HUES48 (cell line): ENCODE data around the gene MICAL3.

ENCODE experiments used
- H3K27ac ChIP-seq: one replicate; pipeline ENCODE4 v1.7.0; 2013; ENCODE audit warnings: low read depth, low read length, inconsistent platforms
- H3K27me3 ChIP-seq: 2 replicates; pipeline ENCODE4 v1.6.1; 2013; ENCODE audit warnings: mild to moderate bottlenecking, low read length; ENCODE audit not compliant: control insufficient read depth, insufficient read depth
- H3K36me3 ChIP-seq: 2 replicates; pipeline ENCODE4 v1.6.1; 2013; ENCODE audit warnings: low read length; ENCODE audit not compliant: control insufficient read depth, insufficient read depth
- H3K4me1 ChIP-seq: 2 replicates; pipeline ENCODE4 v1.6.1; 2013; ENCODE audit warnings: mild to moderate bottlenecking, low read length; ENCODE audit not compliant: control insufficient read depth, insufficient read depth
- H3K4me3 ChIP-seq: 2 replicates; pipeline ENCODE4 v1.5.1; 2013; ENCODE audit warnings: mild to moderate bottlenecking, low read depth, low read length
- H3K9ac ChIP-seq: 2 replicates; pipeline ENCODE4 v1.6.1; 2013; ENCODE audit warnings: mild to moderate bottlenecking, low read depth, low read length, moderate library complexity
- H3K9me3 ChIP-seq: 2 replicates; pipeline ENCODE4 v1.6.1; 2013; ENCODE audit warnings: low read length; ENCODE audit not compliant: control insufficient read depth, insufficient read depth

MICAL3 gene

GRCh38 chr22:17818649-17819048 lies 205.7 kb downstream of the MICAL3 start:
- Histone ChIP-seq H3K27me3 (no peaks in the 10 kb centered on the region), H3K4me3 (no peak overlapping the region), H3K9ac (no peak overlapping the region), H3K27ac (no peak overlapping the region), H3K36me3 (peaks cover 28% of the 10 kb centered on the region), H3K4me1 (no peaks in the 10 kb centered on the region), H3K9me3 (no peaks in the 10 kb centered on the region)

GRCh38 chr22:17818180-17818579 lies 206.2 kb downstream of the MICAL3 start:
- H3K9ac ChIP-seq, result no peak overlapping the region
- H3K9me3 ChIP-seq, result no peaks in the 10 kb centered on the region
- H3K27ac ChIP-seq, result no peak overlapping the region
- no peaks in the 10 kb centered on the region for H3K4me1 ChIP-seq
- no peak overlapping the region for H3K4me3 ChIP-seq
- H3K36me3 ChIP-seq, result peaks cover 28% of the 10 kb centered on the region
- no peaks in the 10 kb centered on the region for H3K27me3 ChIP-seq

- Histone ChIP-seq H3K4me3 (no peak overlapping the region), H3K9me3 (no peaks in the 10 kb centered on the region), H3K27me3 (no peaks in the 10 kb centered on the region), H3K36me3 (peaks cover 28% of the 10 kb centered on the region), H3K4me1 (no peaks in the 10 kb centered on the region), H3K27ac (no peak overlapping the region), H3K9ac (no peak overlapping the region)
These were observed 206.8 kb downstream of the MICAL3 start for GRCh38 chr22:17817511-17818065.

- peaks cover 31% of the 10 kb centered on the region for H3K36me3 ChIP-seq
- H3K27ac ChIP-seq, result no peak overlapping the region
- no peaks in the 10 kb centered on the region for H3K9me3 ChIP-seq
- no peaks in the 10 kb centered on the region for H3K27me3 ChIP-seq
- H3K4me3 ChIP-seq, result no peak overlapping the region
- H3K9ac ChIP-seq, result no peak overlapping the region
- no peaks in the 10 kb centered on the region for H3K4me1 ChIP-seq
These were observed 207.3 kb downstream of the MICAL3 start for GRCh38 chr22:17817079-17817478.

- H3K4me1 ChIP-seq, result no peaks in the 10 kb centered on the region
These were observed 207.7 kb downstream of the MICAL3 start for GRCh38 chr22:17816649-17817048.

GRCh38 chr22:17815703-17816254 lies 208.6 kb downstream of the MICAL3 start:
- H3K4me3 ChIP-seq, result no peak overlapping the region
- H3K9ac ChIP-seq, result no peak overlapping the region
- H3K9me3 ChIP-seq, result no peaks in the 10 kb centered on the region

More at GRCh38 chr22:17816649-17817048, 207.7 kb downstream of the MICAL3 start:
- H3K4me3 ChIP-seq, result no peak overlapping the region
- no peaks in the 10 kb centered on the region for H3K9me3 ChIP-seq
- peaks cover 32% of the 10 kb centered on the region for H3K36me3 ChIP-seq
- H3K27me3 ChIP-seq, result no peaks in the 10 kb centered on the region
- H3K27ac ChIP-seq, result no peak overlapping the region
- H3K9ac ChIP-seq, result no peak overlapping the region

GRCh38 chr22:17814830-17815229 lies 209.5 kb downstream of the MICAL3 start:
- no peak overlapping the region for H3K9ac ChIP-seq
- no peaks in the 10 kb centered on the region for H3K4me1 ChIP-seq
- peaks cover 29% of the 10 kb centered on the region for H3K36me3 ChIP-seq
- H3K27me3 ChIP-seq, result no peaks in the 10 kb centered on the region
- H3K4me3 ChIP-seq, result no peak overlapping the region
- H3K27ac ChIP-seq, result no peak overlapping the region
- H3K9me3 ChIP-seq, result no peaks in the 10 kb centered on the region

More at GRCh38 chr22:17815703-17816254, 208.6 kb downstream of the MICAL3 start:
- Histone ChIP-seq H3K36me3 (peaks cover 29% of the 10 kb centered on the region), H3K27ac (no peak overlapping the region), H3K27me3 (no peaks in the 10 kb centered on the region), H3K4me1 (no peaks in the 10 kb centered on the region)

- H3K27me3 ChIP-seq, result no peaks in the 10 kb centered on the region
- H3K36me3 ChIP-seq, result peaks cover 35% of the 10 kb centered on the region
- no peak overlapping the region for H3K4me3 ChIP-seq
These were observed 210.3 kb downstream of the MICAL3 start for GRCh38 chr22:17814084-17814483.

GRCh38 chr22:17811119-17811518 lies 213.2 kb downstream of the MICAL3 start:
- peaks cover 49% of the 10 kb centered on the region for H3K36me3 ChIP-seq

More at GRCh38 chr22:17814084-17814483, 210.3 kb downstream of the MICAL3 start:
- H3K4me1 ChIP-seq, result no peaks in the 10 kb centered on the region
- no peak overlapping the region for H3K9ac ChIP-seq
- H3K27ac ChIP-seq, result no peak overlapping the region
- no peaks in the 10 kb centered on the region for H3K9me3 ChIP-seq

GRCh38 chr22:17810570-17811116 lies 213.7 kb downstream of the MICAL3 start:
- no peaks in the 10 kb centered on the region for H3K9me3 ChIP-seq
- no peaks in the 10 kb centered on the region for H3K4me1 ChIP-seq
- H3K9ac ChIP-seq, result no peak overlapping the region
- peaks cover 47% of the 10 kb centered on the region for H3K36me3 ChIP-seq
- H3K27ac ChIP-seq, result no peak overlapping the region
- no peaks in the 10 kb centered on the region for H3K27me3 ChIP-seq
- H3K4me3 ChIP-seq, result no peak overlapping the region

More at GRCh38 chr22:17811119-17811518, 213.2 kb downstream of the MICAL3 start:
- Histone ChIP-seq H3K27ac (no peak overlapping the region), H3K9ac (no peak overlapping the region), H3K4me3 (no peak overlapping the region), H3K27me3 (no peaks in the 10 kb centered on the region), H3K4me1 (no peaks in the 10 kb centered on the region), H3K9me3 (no peaks in the 10 kb centered on the region)

GRCh38 chr22:17808693-17809403 lies 215.5 kb downstream of the MICAL3 start:
- Histone ChIP-seq H3K4me3 (no peak overlapping the region), H3K27ac (no peak overlapping the region), H3K27me3 (no peaks in the 10 kb centered on the region), H3K9ac (no peak overlapping the region), H3K4me1 (no peaks in the 10 kb centered on the region), H3K9me3 (no peaks in the 10 kb centered on the region), H3K36me3 (peaks cover 31% of the 10 kb centered on the region)
